Measurements from ENCODE around the gene OTOP3. TPM values are rescaled to one million over a fixed set of nuclear protein-coding genes. Genes with fewer than 3 reads are reported as not detected.

Gene OTOP3
- total RNA-seq, 1 experiment from 2014 or later: not detected

- no peak for TF ChIP-seq PREB (CRISPR knock-in tag; IDR thresholded peaks at IDR 0.05; ENCODE audit: borderline replicate concordance)
- TF ChIP-seq GTF2I (CRISPR knock-in tag; conservative IDR thresholded peaks at IDR 0.05): no peak
- no peak for TF ChIP-seq ZNF317 (CRISPR knock-in tag; IDR thresholded peaks at IDR 0.05; ENCODE audit: borderline replicate concordance, low read depth)
- TF ChIP-seq GABPB1 (CRISPR knock-in tag; IDR thresholded peaks at IDR 0.05): no peak
- TF ChIP-seq ZNF121 (CRISPR knock-in tag; IDR thresholded peaks at IDR 0.05): no peak
- TF ChIP-seq, protein P1, sequence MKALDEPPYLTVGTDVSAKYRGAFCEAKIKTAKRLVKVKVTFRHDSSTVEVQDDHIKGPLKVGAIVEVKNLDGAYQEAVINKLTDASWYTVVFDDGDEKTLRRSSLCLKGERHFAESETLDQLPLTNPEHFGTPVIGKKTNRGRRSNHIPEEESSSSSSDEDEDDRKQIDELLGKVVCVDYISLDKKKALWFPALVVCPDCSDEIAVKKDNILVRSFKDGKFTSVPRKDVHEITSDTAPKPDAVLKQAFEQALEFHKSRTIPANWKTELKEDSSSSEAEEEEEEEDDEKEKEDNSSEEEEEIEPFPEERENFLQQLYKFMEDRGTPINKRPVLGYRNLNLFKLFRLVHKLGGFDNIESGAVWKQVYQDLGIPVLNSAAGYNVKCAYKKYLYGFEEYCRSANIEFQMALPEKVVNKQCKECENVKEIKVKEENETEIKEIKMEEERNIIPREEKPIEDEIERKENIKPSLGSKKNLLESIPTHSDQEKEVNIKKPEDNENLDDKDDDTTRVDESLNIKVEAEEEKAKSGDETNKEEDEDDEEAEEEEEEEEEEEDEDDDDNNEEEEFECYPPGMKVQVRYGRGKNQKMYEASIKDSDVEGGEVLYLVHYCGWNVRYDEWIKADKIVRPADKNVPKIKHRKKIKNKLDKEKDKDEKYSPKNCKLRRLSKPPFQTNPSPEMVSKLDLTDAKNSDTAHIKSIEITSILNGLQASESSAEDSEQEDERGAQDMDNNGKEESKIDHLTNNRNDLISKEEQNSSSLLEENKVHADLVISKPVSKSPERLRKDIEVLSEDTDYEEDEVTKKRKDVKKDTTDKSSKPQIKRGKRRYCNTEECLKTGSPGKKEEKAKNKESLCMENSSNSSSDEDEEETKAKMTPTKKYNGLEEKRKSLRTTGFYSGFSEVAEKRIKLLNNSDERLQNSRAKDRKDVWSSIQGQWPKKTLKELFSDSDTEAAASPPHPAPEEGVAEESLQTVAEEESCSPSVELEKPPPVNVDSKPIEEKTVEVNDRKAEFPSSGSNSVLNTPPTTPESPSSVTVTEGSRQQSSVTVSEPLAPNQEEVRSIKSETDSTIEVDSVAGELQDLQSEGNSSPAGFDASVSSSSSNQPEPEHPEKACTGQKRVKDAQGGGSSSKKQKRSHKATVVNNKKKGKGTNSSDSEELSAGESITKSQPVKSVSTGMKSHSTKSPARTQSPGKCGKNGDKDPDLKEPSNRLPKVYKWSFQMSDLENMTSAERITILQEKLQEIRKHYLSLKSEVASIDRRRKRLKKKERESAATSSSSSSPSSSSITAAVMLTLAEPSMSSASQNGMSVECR (CRISPR knock-in tag; IDR thresholded peaks at IDR 0.05; ENCODE audit: borderline replicate concordance): no peak
- TF ChIP-seq, protein P2, sequence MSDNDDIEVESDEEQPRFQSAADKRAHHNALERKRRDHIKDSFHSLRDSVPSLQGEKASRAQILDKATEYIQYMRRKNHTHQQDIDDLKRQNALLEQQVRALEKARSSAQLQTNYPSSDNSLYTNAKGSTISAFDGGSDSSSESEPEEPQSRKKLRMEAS (CRISPR knock-in tag; IDR thresholded peaks at IDR 0.05): no peak
- no peak for TF ChIP-seq PRRX2 (CRISPR knock-in tag; IDR thresholded peaks at IDR 0.05)
- TF ChIP-seq RORB (CRISPR knock-in tag; IDR thresholded peaks at IDR 0.05): no peak
- no peak for TF ChIP-seq ZMAT4 (CRISPR knock-in tag; IDR thresholded peaks at IDR 0.05)
- TF ChIP-seq, protein P3, sequence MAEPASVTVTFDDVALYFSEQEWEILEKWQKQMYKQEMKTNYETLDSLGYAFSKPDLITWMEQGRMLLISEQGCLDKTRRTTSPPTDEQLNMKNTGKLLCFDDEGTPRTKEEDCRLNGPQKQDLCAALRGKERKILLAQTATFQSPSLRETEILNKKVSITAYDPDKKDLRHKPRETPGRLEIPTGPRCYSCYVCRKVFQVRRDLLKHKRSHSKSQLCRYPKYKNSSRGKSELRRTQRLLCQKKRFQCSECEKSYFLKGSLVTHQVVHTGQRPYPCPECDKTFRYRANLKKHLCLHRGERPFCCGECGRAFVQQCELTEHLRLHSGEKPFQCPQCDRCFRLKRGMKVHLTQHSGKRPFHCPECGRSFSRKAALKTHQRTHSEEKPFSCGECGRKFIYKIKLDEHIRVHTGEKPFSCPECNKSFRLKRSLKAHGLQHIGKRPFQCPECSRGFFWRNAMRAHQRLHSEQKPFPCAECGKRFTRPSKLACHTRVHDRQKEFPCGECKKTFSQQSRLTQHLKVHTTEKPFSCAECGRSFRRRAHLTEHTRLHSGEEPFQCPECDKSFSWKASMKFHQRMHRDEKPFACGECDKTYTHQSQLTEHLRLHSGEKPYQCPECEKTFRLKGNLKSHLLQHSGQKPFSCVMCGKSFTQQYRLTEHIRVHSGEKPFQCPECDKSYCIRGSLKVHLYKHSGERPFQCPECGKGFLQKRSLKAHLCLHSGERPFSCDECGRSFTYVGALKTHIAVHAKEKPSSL (CRISPR knock-in tag; conservative IDR thresholded peaks at IDR 0.05): no peak
- TF ChIP-seq TP53 (CRISPR knock-in tag; IDR thresholded peaks at IDR 0.05): no peak
- no peak for TF ChIP-seq ZNF671 (CRISPR knock-in tag; IDR thresholded peaks at IDR 0.05)
- no peak for TF ChIP-seq ELF4 (CRISPR knock-in tag; IDR thresholded peaks at IDR 0.05; ENCODE audit: low read depth)
Observed at GRCh38 chr17:74963656-74964055, 28.0 kb downstream of the OTOP3 start (continued).

DNA sequence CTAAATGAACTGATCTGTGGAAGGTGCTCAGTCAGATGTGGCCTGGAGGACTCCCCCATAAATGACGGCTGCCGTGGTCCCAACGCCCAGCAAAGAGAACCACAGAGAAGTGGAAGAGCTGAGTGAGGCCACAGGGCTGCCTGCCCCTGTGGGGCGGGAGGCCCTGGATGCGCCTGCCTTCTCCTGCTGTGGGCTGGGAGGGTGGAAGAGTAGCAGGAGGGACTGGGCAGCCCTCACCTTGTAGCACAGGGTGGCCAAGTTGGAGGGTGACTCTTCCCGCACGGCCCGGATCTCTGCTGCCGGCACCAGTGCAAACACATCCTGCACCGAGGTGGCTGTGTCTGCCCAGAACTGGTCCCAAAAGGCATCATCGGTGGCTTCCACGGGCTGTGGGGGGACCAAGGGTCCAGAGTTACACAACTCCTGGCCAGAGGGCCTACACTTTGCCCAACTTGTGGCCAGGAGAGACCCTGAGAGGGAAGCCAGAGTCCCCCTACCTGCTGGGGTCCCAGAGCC, 28.6 kb downstream of the OTOP3 start:
- ChIA-PET POLR2A (no interaction called here), CTCF (interaction anchor here (0.9 to 4.9 kb wide), 24 partner anchors 8 to 237 kb away, joined by 3 to 139 read pairs (median 5); partner anchors contain the start of genes CDR2L, FDXR, HID1 and MRPL58)
- no peaks in the 10 kb centered on the region for H3K36me3 Mint-ChIP-seq
- H3K9me3 Mint-ChIP-seq: no peaks in the 10 kb centered on the region
- ATAC-seq (no peak), DNase-seq (ENCODE audit: low spot score) (no peak)
- H3K4me1 Mint-ChIP-seq: peaks cover 17% of the 10 kb centered on the region
- no peak overlapping the region for H3K4me3 Mint-ChIP-seq
- no peak overlapping the region for H3K27ac Mint-ChIP-seq
- peaks cover 11% of the 10 kb centered on the region for H3K27me3 Mint-ChIP-seq (ENCODE audit: low read depth)
- no peak for TF ChIP-seq TP53 (CRISPR knock-in tag; IDR thresholded peaks at IDR 0.05)
- TF ChIP-seq IRF2 (CRISPR knock-in tag; IDR thresholded peaks at IDR 0.05; ENCODE audit: borderline replicate concordance, low read depth): no peak
- TF ChIP-seq, protein P4, sequence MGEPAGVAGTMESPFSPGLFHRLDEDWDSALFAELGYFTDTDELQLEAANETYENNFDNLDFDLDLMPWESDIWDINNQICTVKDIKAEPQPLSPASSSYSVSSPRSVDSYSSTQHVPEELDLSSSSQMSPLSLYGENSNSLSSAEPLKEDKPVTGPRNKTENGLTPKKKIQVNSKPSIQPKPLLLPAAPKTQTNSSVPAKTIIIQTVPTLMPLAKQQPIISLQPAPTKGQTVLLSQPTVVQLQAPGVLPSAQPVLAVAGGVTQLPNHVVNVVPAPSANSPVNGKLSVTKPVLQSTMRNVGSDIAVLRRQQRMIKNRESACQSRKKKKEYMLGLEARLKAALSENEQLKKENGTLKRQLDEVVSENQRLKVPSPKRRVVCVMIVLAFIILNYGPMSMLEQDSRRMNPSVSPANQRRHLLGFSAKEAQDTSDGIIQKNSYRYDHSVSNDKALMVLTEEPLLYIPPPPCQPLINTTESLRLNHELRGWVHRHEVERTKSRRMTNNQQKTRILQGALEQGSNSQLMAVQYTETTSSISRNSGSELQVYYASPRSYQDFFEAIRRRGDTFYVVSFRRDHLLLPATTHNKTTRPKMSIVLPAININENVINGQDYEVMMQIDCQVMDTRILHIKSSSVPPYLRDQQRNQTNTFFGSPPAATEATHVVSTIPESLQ (CRISPR knock-in tag; IDR thresholded peaks at IDR 0.05): no peak
- TF ChIP-seq, protein P5, sequence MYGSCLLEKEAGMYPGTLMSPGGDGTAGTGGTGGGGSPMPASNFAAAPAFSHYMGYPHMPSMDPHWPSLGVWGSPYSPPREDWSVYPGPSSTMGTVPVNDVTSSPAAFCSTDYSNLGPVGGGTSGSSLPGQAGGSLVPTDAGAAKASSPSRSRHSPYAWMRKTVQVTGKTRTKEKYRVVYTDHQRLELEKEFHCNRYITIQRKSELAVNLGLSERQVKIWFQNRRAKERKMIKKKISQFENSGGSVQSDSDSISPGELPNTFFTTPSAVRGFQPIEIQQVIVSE (CRISPR knock-in tag; IDR thresholded peaks at IDR 0.05; ENCODE audit: borderline replicate concordance): no peak
- TF ChIP-seq ZNF138 (CRISPR knock-in tag; conservative IDR thresholded peaks at IDR 0.05): no peak
- no peak for TF ChIP-seq ETV6 (CRISPR knock-in tag; IDR thresholded peaks at IDR 0.05)
- TF ChIP-seq, protein P6, sequence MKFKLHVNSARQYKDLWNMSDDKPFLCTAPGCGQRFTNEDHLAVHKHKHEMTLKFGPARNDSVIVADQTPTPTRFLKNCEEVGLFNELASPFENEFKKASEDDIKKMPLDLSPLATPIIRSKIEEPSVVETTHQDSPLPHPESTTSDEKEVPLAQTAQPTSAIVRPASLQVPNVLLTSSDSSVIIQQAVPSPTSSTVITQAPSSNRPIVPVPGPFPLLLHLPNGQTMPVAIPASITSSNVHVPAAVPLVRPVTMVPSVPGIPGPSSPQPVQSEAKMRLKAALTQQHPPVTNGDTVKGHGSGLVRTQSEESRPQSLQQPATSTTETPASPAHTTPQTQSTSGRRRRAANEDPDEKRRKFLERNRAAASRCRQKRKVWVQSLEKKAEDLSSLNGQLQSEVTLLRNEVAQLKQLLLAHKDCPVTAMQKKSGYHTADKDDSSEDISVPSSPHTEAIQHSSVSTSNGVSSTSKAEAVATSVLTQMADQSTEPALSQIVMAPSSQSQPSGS (CRISPR knock-in tag; IDR thresholded peaks at IDR 0.05; ENCODE audit: borderline replicate concordance, low read depth): no peak
- no peak for TF ChIP-seq PRRX2 (CRISPR knock-in tag; IDR thresholded peaks at IDR 0.05)
- TF ChIP-seq AR (CRISPR knock-in tag; IDR thresholded peaks at IDR 0.05): no peak
